Large intestine (tissue), 12 donors: ENCODE data around the gene CBARP. TPM values are rescaled to one million over a fixed set of nuclear protein-coding genes. Genes with fewer than 3 reads are reported as not detected.
A peak's percentile ranks its signal among the peaks of the same experiment; 100 is the strongest.

ENCODE experiments used
- DNase-seq, 2 donors: peaks; one replicate each; pipeline versions ENCODE4 v3.0.0 to v3.0.0-alpha.2; 2013
- H3K27ac ChIP-seq: one replicate; pipeline ENCODE4 v1.5.1; 2013; ENCODE audit warnings: low read length
- H3K27me3 ChIP-seq: 2 replicates; pipeline ENCODE4 v1.6.1; 2013; ENCODE audit warnings: low read length; ENCODE audit not compliant: control insufficient read depth, insufficient read depth
- H3K36me3 ChIP-seq: 2 replicates; pipeline ENCODE4 v1.6.1; 2013; ENCODE audit warnings: low read length; ENCODE audit not compliant: control insufficient read depth, insufficient read depth
- H3K4me1 ChIP-seq: one replicate; pipeline ENCODE4 v1.6.1; 2013; ENCODE audit warnings: low read length; ENCODE audit not compliant: control insufficient read depth, insufficient read depth
- H3K4me3 ChIP-seq: one replicate; pipeline ENCODE4 v1.5.1; 2013; ENCODE audit warnings: low read length
- H3K9me3 ChIP-seq: one replicate; pipeline ENCODE4 v1.6.1; 2013; ENCODE audit warnings: mild to moderate bottlenecking, low read depth, low read length, moderate library complexity; ENCODE audit not compliant: control insufficient read depth
- WGBS: methylation state at CpG from one replicate; pipeline ENCODE4 v1.1.5; 2013; ENCODE audit warnings: low lambda C conversion rate; ENCODE audit not compliant: insufficient coverage; 5-methylcytosine and 5-hydroxymethylcytosine counted together
- long read RNA-seq, 11 donors: transcript quantifications; one replicate each; lab custom pipeline, GENCODE V29; 2026
- polyA plus RNA-seq: library from polyadenylated mRNA; unstranded; fragments of 120-200 nt; gene quantifications from one replicate; pipeline ENCODE4 v1.2.1, GENCODE V29; 2013

CBARP gene, protein sequence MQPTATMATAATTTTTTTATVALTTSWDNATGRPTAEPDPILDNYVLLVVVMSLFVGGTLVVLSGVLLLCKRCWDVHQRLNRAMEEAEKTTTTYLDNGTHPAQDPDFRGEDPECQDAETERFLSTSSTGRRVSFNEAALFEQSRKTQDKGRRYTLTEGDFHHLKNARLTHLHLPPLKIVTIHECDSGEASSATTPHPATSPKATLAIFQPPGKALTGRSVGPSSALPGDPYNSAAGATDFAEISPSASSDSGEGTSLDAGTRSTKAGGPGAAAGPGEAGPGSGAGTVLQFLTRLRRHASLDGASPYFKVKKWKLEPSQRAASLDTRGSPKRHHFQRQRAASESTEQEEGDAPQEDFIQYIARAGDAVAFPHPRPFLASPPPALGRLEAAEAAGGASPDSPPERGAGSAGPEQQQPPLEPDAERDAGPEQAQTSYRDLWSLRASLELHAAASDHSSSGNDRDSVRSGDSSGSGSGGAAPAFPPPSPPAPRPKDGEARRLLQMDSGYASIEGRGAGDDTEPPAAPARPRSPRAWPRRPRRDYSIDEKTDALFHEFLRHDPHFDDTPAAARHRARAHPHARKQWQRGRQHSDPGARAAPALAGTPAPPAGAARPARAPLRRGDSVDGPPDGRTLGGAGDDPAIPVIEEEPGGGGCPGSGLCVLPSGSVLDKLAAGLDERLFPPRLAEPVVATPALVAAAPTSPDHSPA
- polyA plus RNA-seq = 2.0 TPM
- long read RNA-seq, donor 1, partial matches to known transcripts = 113 of 304 reads
- long read RNA-seq, donor 1, other reads (novel, unspliced or antisense) = 191 of 304 reads
- long read RNA-seq, donor 2, partial matches to known transcripts = 696 of 702 reads
- long read RNA-seq, donor 2, other reads (novel, unspliced or antisense) = 6 of 702 reads
- long read RNA-seq, donor 3 = 0 reads
- long read RNA-seq, donor 4, partial matches to known transcripts = 49 of 49 reads
- long read RNA-seq, donor 4, other reads (novel, unspliced or antisense) = 0 of 49 reads
- long read RNA-seq, donor 5 = 0 reads
- long read RNA-seq, donor 6, partial matches to known transcripts = 2,319 of 2,820 reads
- long read RNA-seq, donor 6, other reads (novel, unspliced or antisense) = 501 of 2,820 reads
- long read RNA-seq, donor 7, partial matches to known transcripts = 223 of 223 reads
- long read RNA-seq, donor 7, other reads (novel, unspliced or antisense) = 0 of 223 reads
- long read RNA-seq, donor 8, partial matches to known transcripts = 625 of 642 reads
- long read RNA-seq, donor 8, other reads (novel, unspliced or antisense) = 17 of 642 reads
- long read RNA-seq, donor 9 = 0 reads
- long read RNA-seq, donor 10, partial matches to known transcripts = 2,452 of 2,779 reads
- long read RNA-seq, donor 10, other reads (novel, unspliced or antisense) = 327 of 2,779 reads
- long read RNA-seq, donor 11, partial matches to known transcripts = 363 of 369 reads
- long read RNA-seq, donor 11, other reads (novel, unspliced or antisense) = 6 of 369 reads

DNA sequence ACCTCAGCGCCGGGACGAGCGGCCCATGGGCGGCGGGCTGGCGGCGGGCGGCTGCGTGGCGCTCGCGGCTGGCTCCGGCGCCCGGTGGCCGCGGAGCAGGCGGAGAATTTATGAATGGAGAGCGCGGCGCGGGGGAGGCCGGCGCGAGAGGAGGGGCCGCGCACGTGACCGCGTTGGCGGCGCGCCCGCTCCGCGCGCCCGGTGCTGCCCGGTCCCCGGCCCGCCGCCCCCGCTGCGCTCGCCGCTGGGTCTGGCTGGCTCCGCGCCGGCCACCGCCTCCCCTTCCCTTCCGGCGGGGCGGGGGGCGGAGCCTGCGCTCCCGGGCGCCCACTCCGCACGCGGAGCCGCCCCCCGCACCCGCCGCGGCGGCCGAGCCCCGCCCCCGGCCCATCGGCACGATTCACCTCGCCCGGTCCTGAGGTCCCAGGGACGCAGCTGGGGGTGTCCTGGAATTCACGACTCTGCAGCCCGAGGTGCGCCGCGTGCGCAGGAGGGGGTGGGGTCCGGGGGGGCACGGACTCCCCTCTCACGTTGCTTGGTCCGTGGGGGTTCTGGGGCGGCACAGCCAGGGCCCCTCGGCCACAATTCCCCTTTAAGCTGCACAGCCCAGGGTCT lies at the start of gene CBARP:
Gene CBARP (minus strand): TSS at position 252 of the 615 bp plus-strand sequence. CDS start 1,905 bp downstream, outside the sequence.
- peak in 1 of 2 donors; percentile 48 for DNase-seq
- peak within 1 kb of the TSS; percentile 53 for H3K4me3 ChIP-seq
- no peaks in the 10 kb centered on the region for H3K36me3 ChIP-seq
- WGBS = no CpG with 5 or more reads among the region's 87 CpGs
- H3K9me3 ChIP-seq = peaks cover 13% of the 10 kb centered on the region
- peaks cover 38% of the 10 kb centered on the region for H3K4me1 ChIP-seq
- peaks cover 23% of the 10 kb centered on the region for H3K27me3 ChIP-seq
- peak within 1 kb of the TSS; percentile 31 for H3K27ac ChIP-seq

- Histone ChIP-seq H3K36me3 (no peaks in the 10 kb centered on the region), H3K4me1 (peaks cover 51% of the 10 kb centered on the region), H3K27ac (peak overlapping the region; percentile 77), H3K9me3 (peaks cover 6% of the 10 kb centered on the region), H3K27me3 (peaks cover 10% of the 10 kb centered on the region), H3K4me3 (peak overlapping the region; percentile 67)
- no peak for DNase-seq
- WGBS = no CpG with 5 or more reads among the region's 38 CpGs
Observed at GRCh38 chr19:1286487-1287353, 48.9 kb upstream of the CBARP start.

- peaks cover 43% of the 10 kb centered on the region for H3K4me1 ChIP-seq
- H3K36me3 ChIP-seq = no peaks in the 10 kb centered on the region
- H3K4me3 ChIP-seq = peak within 1 kb of the TSS; percentile 67
- WGBS = no CpG with 5 or more reads among the region's 113 CpGs
- DNase-seq = peak in 1 of 2 donors; percentile 70
- peaks cover 6% of the 10 kb centered on the region for H3K9me3 ChIP-seq
- H3K27me3 ChIP-seq = peaks cover 10% of the 10 kb centered on the region
- peak within 1 kb of the TSS; percentile 77 for H3K27ac ChIP-seq
Observed at GRCh38 chr19:1285737-1286360, 48.0 kb upstream of the CBARP start, which contains the start of gene EFNA2. Gene EFNA2 (plus strand): TSS chr19:1285873. CDS start chr19:1286169, 296 bp downstream.

DNA sequence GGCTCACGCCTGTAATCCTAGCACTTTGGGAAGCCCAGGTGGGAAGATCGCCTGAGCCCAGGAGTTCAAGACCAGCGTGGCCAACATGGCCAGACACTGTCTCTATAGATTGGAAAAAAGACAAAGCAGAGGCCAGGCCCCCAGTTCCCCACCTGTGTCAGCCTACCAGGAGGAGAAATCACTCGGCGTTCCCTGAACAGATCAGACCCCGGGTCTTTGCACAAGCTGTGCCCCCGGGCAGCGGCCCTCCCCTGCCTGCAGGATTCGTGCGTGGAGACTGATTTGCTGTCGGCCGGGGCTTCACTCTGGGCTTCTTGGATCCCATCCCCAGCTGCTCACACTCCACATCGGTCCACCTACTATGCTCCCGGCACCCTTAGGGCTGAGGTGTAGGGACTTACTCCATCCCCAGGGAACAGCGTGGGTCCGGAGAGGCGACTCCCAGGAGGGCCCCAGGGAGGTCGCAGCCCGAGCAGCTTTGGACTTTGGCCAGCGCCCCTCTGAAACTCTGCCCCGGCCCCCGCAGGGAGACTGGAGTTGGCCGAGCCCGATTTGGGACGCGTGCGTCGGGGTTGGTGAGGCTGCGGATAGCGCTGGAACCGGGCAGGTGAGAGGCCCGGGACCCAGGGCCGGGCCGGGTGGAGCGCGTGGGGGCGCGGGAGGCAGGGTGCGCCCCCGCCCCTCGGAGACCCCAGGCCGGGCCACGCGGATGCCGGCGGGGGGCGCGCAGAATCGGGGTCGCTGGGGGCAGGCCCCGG lies 47.4 kb upstream of the CBARP start:
- peak overlapping the region; percentile 71 for H3K27ac ChIP-seq
- peaks cover 10% of the 10 kb centered on the region for H3K27me3 ChIP-seq
- DNase-seq = peak in 1 of 2 donors; percentile 60
- H3K9me3 ChIP-seq = peaks cover 6% of the 10 kb centered on the region
- no peak overlapping the region for H3K4me3 ChIP-seq
- H3K36me3 ChIP-seq = peaks cover under 1% of the 10 kb centered on the region
- H3K4me1 ChIP-seq = peaks cover 36% of the 10 kb centered on the region
- no CpG with 5 or more reads among the region's 51 CpGs for WGBS

DNA sequence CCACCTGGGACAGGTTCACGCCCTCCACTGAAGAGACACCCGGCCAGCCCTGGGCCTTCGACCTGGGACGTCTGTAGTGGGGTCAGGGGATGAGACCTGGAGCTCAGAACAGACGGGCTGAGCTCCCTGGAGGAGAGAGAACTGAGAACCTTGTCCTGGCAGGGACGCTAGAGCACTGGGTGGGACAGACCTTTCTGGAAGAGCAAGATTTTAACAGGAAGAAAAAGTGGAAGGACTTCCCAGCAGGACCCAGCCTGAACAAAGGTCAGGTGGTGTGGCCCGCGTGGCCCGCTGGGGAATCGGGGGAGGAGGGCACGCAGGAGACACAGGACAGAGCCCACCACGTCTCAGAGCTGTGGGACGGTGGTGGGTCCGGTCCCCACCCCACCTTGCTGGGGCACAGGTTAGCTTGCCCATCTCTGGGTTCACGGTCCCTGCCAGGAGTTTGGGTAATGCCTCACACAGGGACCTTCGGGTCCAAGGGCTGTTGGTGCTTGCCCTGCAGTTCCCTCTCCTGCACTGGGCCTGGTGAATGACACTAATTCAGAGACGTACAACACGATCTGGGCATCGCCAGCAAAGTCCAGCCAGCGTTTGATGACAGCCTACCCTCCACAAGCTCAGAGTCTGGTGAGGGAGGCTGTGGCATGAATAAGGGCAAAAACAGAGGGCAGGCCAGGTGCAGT lies 46.6 kb upstream of the CBARP start:
- peaks cover 10% of the 10 kb centered on the region for H3K27me3 ChIP-seq
- H3K27ac ChIP-seq = peak overlapping the region; percentile 71
- H3K36me3 ChIP-seq = peaks cover 7% of the 10 kb centered on the region
- H3K4me1 ChIP-seq = peaks cover 30% of the 10 kb centered on the region
- peaks cover 6% of the 10 kb centered on the region for H3K9me3 ChIP-seq
- peak; percentile 73 to 92 for DNase-seq
- WGBS = no CpG with 5 or more reads among the region's 20 CpGs
- H3K4me3 ChIP-seq = no peak overlapping the region

DNA sequence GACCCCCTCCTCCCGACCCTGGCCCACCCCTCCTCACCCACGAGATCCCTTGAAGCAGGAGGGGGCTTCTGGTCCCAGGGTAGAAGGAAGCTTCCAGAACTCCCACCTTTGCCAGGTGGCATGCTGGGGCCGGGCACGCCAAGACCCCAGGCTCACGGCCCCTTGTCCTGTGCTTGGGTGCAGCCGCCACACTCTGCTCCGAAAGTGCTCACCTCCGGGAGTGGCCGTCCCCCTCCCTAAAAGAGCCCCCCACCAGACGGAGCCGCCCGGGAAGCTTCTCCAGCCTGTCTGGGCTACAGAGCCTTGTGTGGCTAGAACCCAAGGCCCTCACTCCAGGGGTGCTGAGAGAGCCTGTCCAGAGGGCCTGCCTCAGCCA lies 46.1 kb upstream of the CBARP start:
- peaks cover 26% of the 10 kb centered on the region for H3K4me1 ChIP-seq
- peaks cover 13% of the 10 kb centered on the region for H3K36me3 ChIP-seq
- no peak overlapping the region for H3K4me3 ChIP-seq
- peak overlapping the region; percentile 71 for H3K27ac ChIP-seq
- H3K27me3 ChIP-seq = peaks cover 10% of the 10 kb centered on the region
- DNase-seq = no peak
- no CpG with 5 or more reads among the region's 12 CpGs for WGBS
- H3K9me3 ChIP-seq = peaks cover 6% of the 10 kb centered on the region

GRCh38 chr19:1283207-1283916 lies 45.6 kb upstream of the CBARP start:
- H3K4me3 ChIP-seq = no peak overlapping the region
- H3K27ac ChIP-seq = peak overlapping the region; percentile 71

More at GRCh38 chr19:1283207-1283916, 45.6 kb upstream of the CBARP start:
- no peak for DNase-seq
- Histone ChIP-seq H3K27me3 (peaks cover 10% of the 10 kb centered on the region), H3K9me3 (peaks cover 6% of the 10 kb centered on the region), H3K4me1 (peaks cover 26% of the 10 kb centered on the region), H3K36me3 (peaks cover 16% of the 10 kb centered on the region)
- WGBS = 100% methylated on average over 2 of the region's 29 CpGs
